Activated T-cell treated with anti-CD3 and anti-CD28 coated beads for 4 hours (primary cell): Measurements from ENCODE around the gene SLC39A9.
"Not testable (repeated sequence)": the region's sequence is repeated elsewhere in the genome, so short reads cannot be mapped to it uniquely, and the experiment has no call there.

Experiments
- DNase-seq: peaks from one replicate; pipeline ENCODE4 v3.0.0-alpha.2; 2020

Gene SLC39A9

DNA sequence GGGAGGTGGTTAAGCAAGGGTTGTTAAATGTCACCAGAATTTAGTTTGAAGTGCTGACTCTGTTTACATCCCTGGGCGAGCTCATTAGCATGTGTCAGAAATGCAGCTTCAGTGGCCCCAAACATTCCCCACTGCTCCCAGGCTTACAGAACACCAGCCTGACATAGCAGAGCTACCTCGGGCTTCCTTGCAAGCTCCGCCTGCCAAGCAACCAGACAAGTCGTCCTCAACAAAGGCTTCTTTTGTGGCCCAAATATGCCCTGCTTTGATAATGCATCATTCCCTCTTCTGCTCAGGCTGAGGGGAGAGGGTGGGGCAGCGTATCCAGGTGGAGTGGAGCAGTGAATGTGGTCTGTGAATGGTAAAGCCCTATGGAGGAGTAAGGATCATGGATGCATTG lies 28.4 kb upstream of the SLC39A9 start:
- DNase-seq: no peak

DNA sequence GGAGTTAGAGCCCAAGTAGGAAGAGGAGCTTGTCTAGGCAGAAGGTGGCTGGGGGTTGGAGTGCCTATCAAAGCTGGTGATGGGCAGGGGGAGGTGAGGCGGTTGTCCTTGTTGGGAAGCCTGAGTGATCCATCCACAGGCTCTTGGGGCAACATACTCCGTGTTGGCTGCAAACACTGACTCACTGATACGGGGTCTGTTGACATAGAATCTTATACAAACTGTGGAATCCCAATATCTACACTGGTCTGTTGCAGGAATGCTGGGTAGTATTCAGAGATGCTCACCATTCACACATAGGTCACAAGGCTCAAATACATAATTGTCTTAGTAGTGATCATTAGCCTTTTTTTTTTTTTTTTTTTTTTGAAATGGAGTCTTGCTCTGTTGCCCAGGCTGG lies 26.3 kb upstream of the SLC39A9 start:
- DNase-seq: no peak

DNA sequence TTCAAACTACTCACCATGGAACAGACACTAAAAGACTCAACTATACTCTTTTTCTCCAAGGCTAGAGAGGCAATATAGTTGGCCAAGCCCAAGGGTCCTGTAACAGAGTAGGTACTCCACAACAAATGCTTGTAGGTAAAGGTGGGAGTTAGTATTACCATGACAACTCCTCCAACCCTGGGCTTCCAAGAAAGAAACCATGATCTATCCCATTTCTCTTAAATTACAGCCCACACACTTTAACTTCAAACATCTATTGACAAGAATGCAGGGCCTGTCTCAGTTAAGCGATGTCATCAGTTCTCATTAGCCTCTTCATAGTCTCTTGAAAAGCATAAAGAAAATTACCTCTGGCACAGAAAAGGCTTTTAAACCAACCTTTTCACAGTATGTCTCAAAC lies 25.4 kb upstream of the SLC39A9 start:
- no peak for DNase-seq

DNA sequence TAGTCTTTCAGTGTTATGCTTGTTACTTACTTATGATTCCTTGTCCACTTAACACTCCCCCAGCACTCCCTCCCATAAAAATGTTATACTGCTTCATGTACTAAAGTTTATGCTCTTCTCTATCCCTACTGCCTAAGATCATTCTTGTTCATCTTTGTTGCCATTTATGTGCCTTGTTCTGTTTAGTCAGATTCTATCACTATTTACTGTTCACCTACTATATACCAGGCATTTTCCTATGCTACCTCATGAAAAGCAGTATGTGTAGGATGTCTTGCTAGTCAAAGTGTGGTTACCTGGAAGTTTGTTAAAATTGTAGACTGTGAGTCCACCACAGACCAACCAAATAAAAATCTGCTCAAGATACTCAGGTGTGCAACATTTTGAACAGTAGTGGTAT lies 24.3 kb upstream of the SLC39A9 start:
- DNase-seq: no peak

- no peak for DNase-seq
Measured at GRCh38 chr14:69375182-69375581, 23.3 kb upstream of the SLC39A9 start.

DNA sequence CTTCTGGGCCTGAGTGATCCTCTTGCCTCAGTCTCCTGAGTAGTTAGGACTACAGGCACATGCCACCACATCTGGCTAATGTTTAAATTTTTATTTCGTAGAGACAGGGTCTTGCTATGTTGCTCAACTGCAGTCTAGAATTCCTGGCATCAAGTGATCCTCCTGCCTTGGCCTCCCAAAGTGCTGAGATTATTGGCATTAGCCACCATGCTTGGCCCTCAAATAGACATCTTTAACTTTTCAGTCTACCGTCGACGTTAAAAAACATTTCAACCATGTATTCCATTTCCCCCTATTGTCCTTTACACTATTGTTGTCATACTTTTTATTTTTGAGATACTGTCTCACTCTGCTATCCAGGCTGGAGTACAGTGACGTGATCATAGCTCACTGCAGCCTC lies 22.8 kb upstream of the SLC39A9 start:
- DNase-seq: no peak

- DNase-seq: no peak
Measured at GRCh38 chr14:69376439-69376838, 22.1 kb upstream of the SLC39A9 start.

DNA sequence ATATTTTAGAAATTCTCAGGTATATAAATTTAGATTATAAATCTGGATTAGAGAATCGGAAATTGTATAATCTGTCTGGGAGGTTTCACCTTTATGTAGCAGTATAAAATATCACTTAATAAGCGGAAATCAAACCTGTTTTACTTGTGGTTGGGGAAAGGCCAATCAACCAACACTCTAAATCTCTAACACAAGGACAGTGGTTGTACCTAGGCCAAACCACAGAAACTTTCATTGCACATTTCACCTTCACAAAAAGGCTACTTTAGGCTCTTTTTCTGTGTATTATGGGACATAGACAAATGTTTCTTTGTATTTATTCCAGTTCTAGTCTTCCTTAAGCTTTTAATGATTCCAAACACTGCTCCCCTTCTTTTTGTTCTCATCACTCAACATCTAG lies 20.2 kb upstream of the SLC39A9 start:
- no peak for DNase-seq

DNA sequence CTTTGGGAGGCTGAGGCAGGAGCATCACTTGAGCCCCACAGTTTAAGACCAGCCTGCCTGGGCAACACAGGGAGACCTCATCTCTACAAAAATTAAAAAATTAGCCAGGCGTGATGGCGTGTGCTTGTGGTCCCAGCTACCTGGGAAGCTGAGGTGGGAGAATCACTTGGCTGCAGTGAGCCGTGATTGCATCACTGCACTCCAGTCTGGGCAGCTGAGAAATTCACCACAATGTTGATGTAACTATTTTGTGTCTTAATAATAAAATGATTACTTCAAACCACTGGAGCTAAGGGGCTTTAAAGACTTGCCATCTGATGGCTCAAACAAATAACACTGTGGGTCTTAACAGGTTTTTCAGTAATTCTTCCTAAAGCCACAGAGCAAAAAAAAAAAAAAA lies 11.2 kb upstream of the SLC39A9 start:
- DNase-seq: no peak

GRCh38 chr14:69391400-69391799 lies 7.1 kb upstream of the SLC39A9 start:
- not testable (repeated sequence) for DNase-seq

- DNase-seq: no peak
Measured at GRCh38 chr14:69392481-69392880, 6.0 kb upstream of the SLC39A9 start.

DNA sequence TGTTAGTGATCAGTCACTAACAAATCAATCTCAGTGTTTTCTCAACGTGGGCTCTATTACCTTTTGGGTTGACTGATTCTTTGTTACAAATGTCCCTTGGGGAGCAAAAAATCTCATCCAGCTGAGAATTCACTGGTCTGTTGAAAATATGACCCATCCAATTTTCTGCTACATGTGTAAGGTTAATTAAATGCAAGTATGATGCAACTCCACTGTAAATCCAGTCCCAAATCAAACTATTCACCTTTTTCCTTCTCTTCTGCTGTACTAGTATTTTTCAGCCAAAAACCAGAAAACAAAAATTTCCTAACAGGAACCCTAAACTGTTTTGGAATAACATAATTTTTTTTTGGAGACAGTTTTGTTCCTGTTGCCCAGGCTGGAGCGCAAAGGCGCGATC lies 2.6 kb upstream of the SLC39A9 start:
- no peak for DNase-seq

DNA sequence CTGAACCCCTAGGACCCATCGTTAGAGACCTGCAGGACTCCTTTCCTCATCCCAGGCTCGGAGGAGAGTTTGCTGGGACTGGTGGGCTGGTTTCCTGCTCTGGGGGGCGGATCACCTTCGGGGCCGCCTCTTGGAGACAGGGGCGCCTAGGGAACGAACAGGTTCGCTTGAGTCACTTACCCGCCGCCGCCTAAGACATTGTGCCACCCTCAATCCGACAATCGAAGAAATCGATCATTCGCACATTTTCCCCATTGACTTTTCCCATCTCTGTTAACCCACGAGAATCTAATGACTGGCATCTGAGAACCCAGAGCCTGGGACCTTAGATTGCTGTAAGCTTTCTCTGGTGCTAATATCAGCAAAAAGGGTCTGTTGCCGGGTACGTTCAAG lies 322 bp downstream of the SLC39A9 start:
- no peak for DNase-seq

DNA sequence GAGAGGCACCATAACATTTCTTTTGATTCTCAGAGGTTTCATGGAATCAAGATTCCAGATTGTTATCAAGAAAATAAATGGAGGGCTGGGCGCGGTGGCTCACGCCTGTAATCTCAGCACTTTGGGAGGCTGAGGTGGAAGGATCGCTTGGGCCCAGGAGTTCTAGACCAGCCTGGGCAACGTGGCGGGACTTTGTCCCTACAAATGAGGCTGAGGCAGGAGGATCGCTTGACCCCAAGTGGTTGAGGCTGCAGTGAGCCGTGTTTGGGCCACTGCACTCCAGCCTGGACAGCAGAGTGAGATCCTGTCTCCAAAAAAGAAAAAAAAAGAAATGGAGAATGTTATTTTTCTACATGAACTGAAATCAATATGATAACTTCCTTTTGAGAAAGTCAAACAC lies 1.3 kb downstream of the SLC39A9 start:
- no peak for DNase-seq

- DNase-seq: no peak
Measured at GRCh38 chr14:69400154-69400553, 1.7 kb downstream of the SLC39A9 start.

DNA sequence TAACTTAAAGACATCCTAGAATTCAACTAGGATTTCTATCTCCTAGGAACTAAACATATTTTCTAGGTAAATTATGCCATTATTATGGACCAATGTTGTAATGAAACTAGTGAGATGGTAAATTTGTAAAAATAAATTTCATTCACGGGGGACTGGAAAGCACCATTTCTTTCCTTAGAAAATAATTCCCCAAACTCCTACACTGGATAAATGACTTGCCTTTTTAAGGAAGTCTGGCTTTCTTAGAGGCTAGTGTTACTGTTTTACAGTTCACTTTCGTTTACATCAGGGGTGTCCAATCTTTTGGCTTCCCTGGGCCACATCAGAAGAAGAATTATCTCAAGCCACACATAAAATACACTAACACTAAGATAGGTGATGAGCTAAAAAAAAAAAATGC lies 3.3 kb downstream of the SLC39A9 start:
- DNase-seq: no peak

DNA sequence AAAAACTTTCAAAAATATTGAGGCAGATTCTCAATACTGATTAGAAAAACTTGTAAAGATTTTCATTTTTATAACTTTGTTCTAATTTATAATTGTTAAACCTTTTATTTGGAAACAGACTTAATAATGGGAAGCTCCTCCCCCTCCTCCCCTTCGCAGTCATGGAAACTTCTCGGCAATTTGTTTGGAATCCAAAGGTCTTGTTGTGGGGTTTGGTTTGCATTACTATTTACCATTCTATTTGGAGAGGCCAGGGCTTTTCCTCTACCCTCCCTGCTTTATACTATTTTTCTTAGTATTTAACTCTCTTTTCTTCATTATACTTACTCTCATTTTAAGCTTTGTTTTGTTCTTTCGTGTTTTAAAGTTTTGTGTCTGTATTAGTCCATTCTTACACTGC lies 6.0 kb downstream of the SLC39A9 start:
- no peak for DNase-seq

DNA sequence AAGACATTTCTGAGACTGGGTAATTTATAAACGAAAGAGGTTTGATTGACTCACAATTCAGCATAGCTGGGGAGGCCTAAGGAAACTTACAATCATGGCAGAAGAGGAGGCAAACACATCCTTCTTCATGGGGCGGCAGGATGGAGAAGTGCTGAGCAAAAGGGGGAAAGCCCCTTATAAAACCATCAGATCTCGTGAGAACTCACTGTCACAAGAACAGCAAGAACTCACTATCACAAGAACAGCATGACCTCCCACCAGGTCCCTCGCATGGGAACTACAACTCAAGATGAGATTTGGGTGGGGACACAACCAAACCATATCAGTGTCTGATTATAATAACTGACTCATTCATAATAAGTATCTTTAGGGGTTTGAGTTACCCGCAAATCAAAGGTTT lies 6.4 kb downstream of the SLC39A9 start:
- no peak for DNase-seq

DNA sequence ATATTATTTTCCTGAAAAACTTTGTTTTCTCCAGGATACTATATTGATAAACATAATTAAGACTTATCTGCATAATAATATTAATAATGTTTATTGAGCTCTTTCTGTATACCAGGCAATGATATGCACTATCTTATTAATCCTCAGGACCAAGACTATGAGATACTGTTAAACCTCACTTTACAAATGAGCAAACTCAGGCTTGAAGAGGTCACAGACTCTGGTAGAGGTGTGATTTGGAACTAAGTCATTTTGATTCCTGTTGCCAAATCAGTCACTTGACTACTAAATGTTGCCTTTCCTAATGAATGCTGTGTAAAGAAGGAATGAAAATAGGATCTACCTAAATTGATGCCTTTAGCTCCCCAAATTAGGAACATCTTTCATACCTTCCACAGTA lies 7.3 kb downstream of the SLC39A9 start:
- no peak for DNase-seq

GRCh38 chr14:69408331-69408960 lies 10.0 kb downstream of the SLC39A9 start:
- no peak for DNase-seq

DNA sequence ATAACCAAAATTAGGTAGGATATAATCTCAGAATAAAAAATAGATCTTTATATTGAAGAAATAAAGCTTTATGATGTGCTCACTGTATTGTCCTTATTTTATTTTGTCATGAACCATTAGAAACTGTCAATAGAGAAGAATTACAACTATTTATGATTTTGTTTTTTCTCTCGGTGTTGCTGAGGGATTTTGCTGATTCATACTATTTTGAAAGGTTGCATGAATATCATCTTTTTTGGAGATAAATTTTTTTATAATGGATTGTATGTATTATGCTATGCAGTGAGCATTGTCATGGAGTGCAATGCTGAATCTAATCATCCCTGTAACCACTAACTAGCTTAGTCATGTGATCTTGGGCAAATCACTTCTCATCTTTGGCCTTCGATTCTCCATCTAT lies 15.0 kb downstream of the SLC39A9 start:
- no peak for DNase-seq

DNA sequence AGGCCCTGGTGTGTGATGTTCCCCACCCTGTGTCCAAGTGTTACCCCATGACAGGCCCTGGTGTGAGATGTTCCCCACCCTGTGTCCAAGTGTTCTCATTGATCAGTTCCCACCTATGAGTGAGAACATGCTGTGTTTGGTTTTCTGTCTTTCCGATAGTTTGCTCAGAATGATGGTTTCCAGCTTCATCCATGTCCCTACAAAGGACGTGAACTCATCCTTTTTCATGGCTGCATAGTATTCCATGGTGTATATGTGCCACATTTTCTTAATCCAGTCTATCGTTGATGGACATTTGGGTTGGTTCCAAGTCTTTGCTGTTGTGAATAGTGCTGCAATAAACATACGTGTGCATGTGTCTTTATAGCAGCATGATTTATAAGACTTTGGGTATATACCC lies 17.6 kb downstream of the SLC39A9 start:
- DNase-seq: not testable (repeated sequence)

GRCh38 chr14:69423279-69423678 lies 24.8 kb downstream of the SLC39A9 start:
- DNase-seq: no peak

GRCh38 chr14:69424149-69424923 lies 25.8 kb downstream of the SLC39A9 start:
- no peak for DNase-seq

DNA sequence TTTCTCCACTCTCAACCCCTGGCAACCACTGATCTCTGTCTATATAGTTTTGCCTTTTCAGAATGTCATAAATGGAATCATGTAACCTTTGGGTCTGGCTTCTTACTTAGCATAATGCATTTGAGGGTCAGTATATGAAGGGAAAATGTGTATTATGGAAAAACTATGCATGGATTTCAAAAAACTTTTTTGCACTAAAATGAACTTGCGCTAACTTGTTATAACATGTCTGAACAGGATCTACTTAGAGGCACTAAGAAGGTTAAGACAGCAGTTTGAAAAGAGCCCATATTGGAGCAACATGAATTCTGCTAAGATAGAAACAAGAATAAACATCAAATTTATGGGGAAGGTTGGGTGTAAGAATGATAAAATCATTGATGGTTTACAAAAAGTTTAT lies 29.1 kb downstream of the SLC39A9 start:
- DNase-seq: no peak
